OCI-LY3 (cell line): ENCODE results near the gene FBXW4.

Experiments
- EZH2phosphoT487 ChIP-seq: fragments of 200-600 bp; shearing (Covaris generic); IDR thresholded peaks from 2 replicates; pipeline ENCODE4 v1.6.1; 2018; ENCODE audit warnings: antibody characterized with exemption, mixed run types, low read depth
- TF ChIP-seq, protein P1 (sequence below): fragments of 200-600, 300-600 bp; sonication (generic); IDR thresholded peaks from 2 replicates; pipeline ENCODE4 v1.5.1; 2014; ENCODE audit warnings: antibody characterized with exemption, low read length, low read depth

DNA sequence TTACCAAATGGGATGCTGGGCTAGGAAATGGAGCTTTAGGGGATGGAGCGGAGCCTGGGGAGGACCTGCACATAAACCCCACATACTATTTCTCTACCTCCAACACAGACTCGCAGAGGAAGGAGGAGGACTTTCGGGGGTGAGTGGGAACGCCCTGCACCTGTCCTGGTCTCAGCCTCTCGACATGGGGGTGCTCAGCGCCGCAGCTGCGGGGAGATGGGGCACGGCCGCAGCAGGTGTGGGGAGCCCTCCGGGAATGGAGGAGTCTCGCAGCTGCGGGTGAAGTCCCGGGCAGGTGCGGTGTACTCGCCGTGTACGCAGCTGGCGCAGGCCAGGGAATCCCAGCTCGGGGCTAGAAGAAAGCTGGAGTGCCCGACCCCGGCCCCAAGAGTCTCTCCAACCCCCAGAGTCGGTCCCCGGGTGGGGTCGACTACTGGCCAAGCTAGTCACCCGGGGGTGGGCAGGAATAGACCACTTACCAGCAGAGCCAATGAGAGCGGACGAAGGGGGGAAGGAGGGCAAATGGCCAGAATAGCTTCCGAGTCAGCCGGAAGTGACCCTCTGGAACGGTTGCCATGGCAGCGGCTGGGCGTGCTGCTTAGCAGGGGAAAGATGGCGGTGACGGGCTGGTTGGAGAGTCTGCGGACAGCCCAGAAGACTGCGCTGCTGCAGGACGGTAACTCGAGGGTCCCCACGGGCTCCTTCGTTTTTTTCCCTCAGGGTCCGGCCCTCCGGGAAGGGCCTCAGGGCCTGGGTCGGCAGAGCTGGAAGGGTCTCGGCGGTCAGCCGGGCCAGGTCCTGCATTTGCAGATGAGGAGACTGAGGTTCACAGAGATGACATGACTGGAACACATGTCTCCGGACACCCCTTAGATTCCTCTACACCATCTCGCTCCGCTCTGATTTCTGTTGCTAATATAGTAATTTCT, 107.0 kb downstream of the FBXW4 start, which contains the start of the genes DPCD and POLL:
- TF ChIP-seq, protein P1, sequence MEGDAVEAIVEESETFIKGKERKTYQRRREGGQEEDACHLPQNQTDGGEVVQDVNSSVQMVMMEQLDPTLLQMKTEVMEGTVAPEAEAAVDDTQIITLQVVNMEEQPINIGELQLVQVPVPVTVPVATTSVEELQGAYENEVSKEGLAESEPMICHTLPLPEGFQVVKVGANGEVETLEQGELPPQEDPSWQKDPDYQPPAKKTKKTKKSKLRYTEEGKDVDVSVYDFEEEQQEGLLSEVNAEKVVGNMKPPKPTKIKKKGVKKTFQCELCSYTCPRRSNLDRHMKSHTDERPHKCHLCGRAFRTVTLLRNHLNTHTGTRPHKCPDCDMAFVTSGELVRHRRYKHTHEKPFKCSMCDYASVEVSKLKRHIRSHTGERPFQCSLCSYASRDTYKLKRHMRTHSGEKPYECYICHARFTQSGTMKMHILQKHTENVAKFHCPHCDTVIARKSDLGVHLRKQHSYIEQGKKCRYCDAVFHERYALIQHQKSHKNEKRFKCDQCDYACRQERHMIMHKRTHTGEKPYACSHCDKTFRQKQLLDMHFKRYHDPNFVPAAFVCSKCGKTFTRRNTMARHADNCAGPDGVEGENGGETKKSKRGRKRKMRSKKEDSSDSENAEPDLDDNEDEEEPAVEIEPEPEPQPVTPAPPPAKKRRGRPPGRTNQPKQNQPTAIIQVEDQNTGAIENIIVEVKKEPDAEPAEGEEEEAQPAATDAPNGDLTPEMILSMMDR, result no peak
- no peak for TF ChIP-seq EZH2phosphoT487
